GM23248 (cell line): ENCODE data around the gene CD86.

ENCODE experiments used
- EZH2 ChIP-seq: fragments of 200-600 bp; sonication (generic); IDR thresholded peaks from 2 replicates; pipeline ENCODE4 v1.6.1; 2018; ENCODE audit warnings: antibody characterized with exemption, mild to moderate bottlenecking; ENCODE audit not compliant: insufficient read depth, poor library complexity, severe bottlenecking
- EZH2phosphoT487 ChIP-seq: fragments of 200-600 bp; sonication (generic); IDR thresholded peaks from 2 replicates; pipeline ENCODE4 v1.6.1; 2018; ENCODE audit warnings: antibody characterized with exemption, moderate library complexity, mild to moderate bottlenecking, low read depth; ENCODE audit not compliant: insufficient read depth

GRCh38 chr3:122023335-122023910, 31.7 kb upstream of the CD86 start:
- no peak for TF ChIP-seq EZH2phosphoT487
- no peak for TF ChIP-seq EZH2
